Suprapubic skin (tissue), 4 donors: Measurements from ENCODE around the gene CHTF18. TPM values are rescaled to one million over a fixed set of nuclear protein-coding genes. Genes with fewer than 3 reads are reported as not detected.

Experiments used
- DNase-seq, 2 donors: peaks; one replicate each; pipeline ENCODE4 v3.0.0-alpha.2; 2019; ENCODE audit warnings: low spot score in 2 of 2
- H3K27ac ChIP-seq: fragments of 200-600 bp; sonication (generic); one replicate; pipeline ENCODE4 v1.5.1; 2019
- H3K27me3 ChIP-seq: fragments of 200-600 bp; sonication (generic); one replicate; pipeline ENCODE4 v1.5.1; 2019
- H3K36me3 ChIP-seq: fragments of 200-600 bp; sonication (generic); one replicate; pipeline ENCODE4 v1.5.1; 2019
- H3K4me1 ChIP-seq: fragments of 200-600 bp; sonication (generic); one replicate; pipeline ENCODE4 v1.5.1; 2019
- H3K4me3 ChIP-seq: fragments of 200-600 bp; sonication (generic); one replicate; pipeline ENCODE4 v1.5.1; 2019; ENCODE audit warnings: mild to moderate bottlenecking
- H3K9me3 ChIP-seq: fragments of 200-600 bp; sonication (generic); one replicate; pipeline ENCODE4 v1.5.1; 2019
- EP300 ChIP-seq: sonication (generic); formaldehyde crosslinking; IDR thresholded peaks from one replicate; pipeline ENCODE4 v1.6.1; 2017; ENCODE audit warnings: antibody characterized with exemption
- POLR2A ChIP-seq, 2 donors: fragments of 450-650 bp; IDR thresholded peaks; one replicate each; pipeline ENCODE4 v1.6.1; 2017; ENCODE audit warnings: antibody characterized with exemption in 2 of 2, mild to moderate bottlenecking in 2 of 2, moderate library complexity in 2 of 2
- POLR2AphosphoS5 ChIP-seq, 3 donors: sonication (generic); formaldehyde crosslinking; IDR thresholded peaks; one replicate each; pipeline ENCODE4 v1.6.1; 2017; ENCODE audit warnings: antibody characterized with exemption in 3 of 3
- WGBS: methylation state at CpG from one replicate; pipeline ENCODE4 v1.1.5; 2018; 5-methylcytosine and 5-hydroxymethylcytosine counted together
- total RNA-seq, 4 donors: library from RNA; depleted of rRNA; stranded (reverse); fragments of >200 nt; gene quantifications; one replicate each; pipeline ENCODE4 v1.1.0, GENCODE V29; 2016
- TF ChIP-seq, protein P1 (sequence below), 2 donors: fragments of 200-600 bp in 1 of 2; fragments of 450-650 bp in 1 of 2; sonication (generic) in 1 of 2; IDR thresholded peaks; one replicate each; pipeline ENCODE4 v1.5.1; 2016 to 2019; ENCODE audit warnings: antibody characterized with exemption in 2 of 2, mild to moderate bottlenecking in 1 of 2, moderate library complexity in 1 of 2

CHTF18 gene
- total RNA-seq, 4 donors from 2014 or later, result 12.6 to 22.3 (median 17.3) TPM

DNA sequence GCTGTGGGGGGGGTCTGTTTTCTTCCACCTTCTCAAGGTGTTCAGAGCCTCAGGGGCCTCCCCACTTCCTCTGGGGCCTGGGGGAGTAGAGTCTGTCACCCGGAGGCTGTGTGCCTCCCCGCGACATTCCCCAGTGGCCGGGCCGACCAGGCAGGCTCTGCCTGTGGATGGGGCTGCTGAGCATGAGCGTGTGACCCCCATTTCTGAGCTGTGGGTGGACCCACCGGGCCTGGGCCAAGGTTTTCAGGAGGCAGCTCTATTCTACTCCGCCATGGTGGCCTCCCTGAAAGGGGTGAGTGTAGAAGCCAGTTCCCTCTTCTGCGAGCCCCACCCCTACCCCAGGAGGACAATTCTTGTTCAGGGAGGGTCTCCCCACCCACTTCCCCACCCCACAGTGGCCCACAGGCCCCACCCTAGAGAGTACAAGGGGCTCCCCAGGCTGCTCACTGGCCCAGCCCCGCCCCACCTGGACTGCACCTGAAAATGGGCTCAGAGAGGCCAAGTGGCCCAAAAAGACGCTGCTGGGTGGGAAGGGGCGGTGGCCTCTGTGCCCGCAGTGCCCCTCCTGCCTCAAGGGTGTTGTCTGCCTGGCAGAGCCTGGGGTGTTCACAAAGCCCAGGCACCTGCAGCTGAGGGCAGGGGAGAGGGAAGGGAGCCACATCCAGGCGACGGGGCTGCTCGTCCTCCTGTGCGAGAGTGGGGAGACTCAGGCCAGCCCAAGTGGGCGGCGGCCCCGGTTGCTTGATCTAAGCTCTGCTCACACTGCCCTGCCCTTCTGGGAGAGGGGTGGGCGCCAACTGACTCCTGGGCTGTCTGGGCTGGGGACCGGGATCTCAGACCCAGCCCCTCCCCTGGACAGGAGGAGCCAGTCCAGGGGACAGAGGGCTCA lies 26.6 kb upstream of the CHTF18 start:
- peaks cover 39% of the 10 kb centered on the region for H3K27me3 ChIP-seq
- DNase-seq, result no peak

DNA sequence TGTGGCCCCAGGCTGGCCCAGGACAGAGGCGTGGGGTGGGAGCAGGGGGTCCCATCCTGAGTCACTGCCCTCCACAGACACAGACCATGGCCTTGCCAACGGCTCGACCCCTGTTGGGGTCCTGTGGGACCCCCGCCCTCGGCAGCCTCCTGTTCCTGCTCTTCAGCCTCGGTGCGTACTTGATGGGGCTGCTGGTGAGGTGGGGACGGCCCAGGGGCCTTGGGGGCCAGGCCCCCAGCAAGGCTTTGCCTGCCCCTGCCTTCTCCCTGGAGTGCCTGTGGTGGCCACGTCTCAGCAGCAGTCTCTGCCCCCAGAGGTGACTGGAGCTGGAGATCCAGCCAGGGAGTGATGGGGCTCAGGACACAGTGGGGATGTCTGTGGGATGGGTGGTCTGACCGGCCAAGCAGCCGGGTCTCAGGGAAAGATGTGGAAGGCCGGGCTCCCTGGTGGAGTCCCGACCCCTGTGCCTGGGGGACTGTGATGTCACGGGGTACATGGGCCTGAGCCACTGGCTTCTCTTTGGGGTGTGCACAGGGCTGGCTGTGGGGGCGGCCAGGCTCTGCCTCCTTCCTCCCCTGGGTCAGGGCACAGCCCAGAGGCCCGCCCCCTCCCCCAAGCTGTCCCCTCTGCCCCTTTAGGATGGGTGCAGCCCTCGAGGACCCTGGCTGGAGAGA lies 25.7 kb upstream of the CHTF18 start:
- WGBS, result no CpG with 5 or more reads among the region's 17 CpGs
- Histone ChIP-seq H3K36me3 (no peaks in the 10 kb centered on the region), H3K27ac (no peak overlapping the region), H3K27me3 (peaks cover 39% of the 10 kb centered on the region), H3K9me3 (no peaks in the 10 kb centered on the region), H3K4me1 (peaks cover 9% of the 10 kb centered on the region), H3K4me3 (no peak overlapping the region)
- TF ChIP-seq EP300, result no peak
- no peak for TF ChIP-seq POLR2AphosphoS5 (IDR thresholded peaks at IDR 0.05)
- TF ChIP-seq, protein P1, sequence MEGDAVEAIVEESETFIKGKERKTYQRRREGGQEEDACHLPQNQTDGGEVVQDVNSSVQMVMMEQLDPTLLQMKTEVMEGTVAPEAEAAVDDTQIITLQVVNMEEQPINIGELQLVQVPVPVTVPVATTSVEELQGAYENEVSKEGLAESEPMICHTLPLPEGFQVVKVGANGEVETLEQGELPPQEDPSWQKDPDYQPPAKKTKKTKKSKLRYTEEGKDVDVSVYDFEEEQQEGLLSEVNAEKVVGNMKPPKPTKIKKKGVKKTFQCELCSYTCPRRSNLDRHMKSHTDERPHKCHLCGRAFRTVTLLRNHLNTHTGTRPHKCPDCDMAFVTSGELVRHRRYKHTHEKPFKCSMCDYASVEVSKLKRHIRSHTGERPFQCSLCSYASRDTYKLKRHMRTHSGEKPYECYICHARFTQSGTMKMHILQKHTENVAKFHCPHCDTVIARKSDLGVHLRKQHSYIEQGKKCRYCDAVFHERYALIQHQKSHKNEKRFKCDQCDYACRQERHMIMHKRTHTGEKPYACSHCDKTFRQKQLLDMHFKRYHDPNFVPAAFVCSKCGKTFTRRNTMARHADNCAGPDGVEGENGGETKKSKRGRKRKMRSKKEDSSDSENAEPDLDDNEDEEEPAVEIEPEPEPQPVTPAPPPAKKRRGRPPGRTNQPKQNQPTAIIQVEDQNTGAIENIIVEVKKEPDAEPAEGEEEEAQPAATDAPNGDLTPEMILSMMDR (IDR thresholded peaks at IDR 0.05), result no peak
- no peak for TF ChIP-seq POLR2A (IDR thresholded peaks at IDR 0.05)
- no peak for DNase-seq

More for the DNA sequence above, 26.6 kb upstream of the CHTF18 start:
- H3K4me1 ChIP-seq, result peaks cover 9% of the 10 kb centered on the region
- H3K9me3 ChIP-seq, result no peaks in the 10 kb centered on the region
- TF ChIP-seq, protein P1 (IDR thresholded peaks at IDR 0.05), result no peak
- TF ChIP-seq EP300, result no peak
- 58% methylated on average over 8 of the region's 22 CpGs for WGBS
- no peak overlapping the region for H3K4me3 ChIP-seq
- H3K27ac ChIP-seq, result no peak overlapping the region
- H3K36me3 ChIP-seq, result no peaks in the 10 kb centered on the region

DNA sequence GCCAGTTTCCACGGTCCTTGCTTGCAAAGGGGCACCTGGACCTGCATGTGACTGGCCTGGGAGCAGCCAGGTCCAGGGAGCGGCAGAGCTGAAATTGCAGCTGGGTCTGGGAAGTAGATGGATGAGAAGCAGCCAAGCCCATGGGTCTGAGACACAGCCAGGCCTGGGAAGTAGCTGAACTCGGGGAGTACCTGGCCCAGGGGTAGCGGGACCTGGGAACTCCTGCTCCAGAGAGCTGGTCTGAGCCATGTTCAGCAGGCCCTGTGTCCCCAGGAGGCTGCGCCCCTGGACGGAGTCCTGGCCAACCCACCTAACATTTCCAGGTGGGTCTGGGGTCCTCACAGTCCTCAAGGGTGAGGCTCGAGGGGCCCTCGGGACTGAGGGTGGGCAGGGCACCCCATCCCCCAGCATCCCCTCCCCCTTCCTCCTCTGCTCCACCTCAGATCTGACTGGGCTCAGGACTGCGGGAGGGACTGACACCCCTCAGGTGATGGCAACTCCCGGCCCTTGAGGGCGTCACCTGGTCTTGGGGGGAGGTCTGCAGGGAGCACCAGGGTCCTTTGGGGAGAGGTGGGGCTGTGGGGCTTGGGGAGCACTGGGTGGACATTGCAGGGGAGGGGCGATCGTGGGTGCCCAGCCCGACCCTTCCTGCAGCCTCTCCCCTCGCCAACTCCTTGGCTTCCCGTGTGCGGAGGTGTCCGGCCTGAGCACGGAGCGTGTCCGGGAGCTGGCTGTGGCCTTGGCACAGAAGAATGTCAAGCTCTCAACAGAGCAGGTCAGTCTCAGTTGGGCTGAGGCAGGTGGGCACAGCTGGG lies 24.8 kb upstream of the CHTF18 start:
- Histone ChIP-seq H3K4me1 (peaks cover 14% of the 10 kb centered on the region), H3K9me3 (no peaks in the 10 kb centered on the region), H3K36me3 (no peaks in the 10 kb centered on the region), H3K27me3 (peaks cover 43% of the 10 kb centered on the region), H3K27ac (no peak overlapping the region), H3K4me3 (no peak overlapping the region)
- WGBS, result 77% methylated on average over 12 of the region's 21 CpGs
- no peak for DNase-seq
- no peak for TF ChIP-seq POLR2AphosphoS5 (IDR thresholded peaks at IDR 0.05)
- TF ChIP-seq EP300, result no peak
- TF ChIP-seq, protein P1 (IDR thresholded peaks at IDR 0.05), result no peak
- no peak for TF ChIP-seq POLR2A (IDR thresholded peaks at IDR 0.05)

DNA sequence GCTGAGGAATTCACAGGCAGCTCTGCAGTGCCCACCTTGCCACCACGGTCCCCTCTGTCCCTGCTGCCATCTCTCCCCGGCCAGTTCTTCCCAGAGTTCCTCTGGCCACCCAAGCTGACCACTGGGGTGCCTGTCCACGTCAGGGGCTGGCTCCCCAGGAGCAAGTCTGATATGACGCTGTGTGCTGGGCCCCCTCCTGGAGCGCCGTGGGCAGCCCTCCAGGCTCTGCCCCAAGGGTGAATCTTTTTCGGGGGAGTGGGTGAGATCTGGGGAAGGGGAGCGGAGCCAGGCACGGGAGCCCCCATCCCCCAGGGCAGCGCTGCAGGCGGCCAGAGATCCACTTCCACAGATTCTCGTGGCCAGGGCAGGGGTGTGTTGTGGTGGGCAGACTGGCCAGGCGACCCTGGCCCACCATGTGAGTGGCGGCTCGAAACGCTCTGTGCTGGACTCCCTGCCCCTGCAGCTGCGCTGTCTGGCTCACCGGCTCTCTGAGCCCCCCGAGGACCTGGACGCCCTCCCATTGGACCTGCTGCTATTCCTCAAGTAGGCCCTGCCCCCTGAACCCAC lies 24.2 kb upstream of the CHTF18 start:
- Histone ChIP-seq H3K4me1 (peaks cover 14% of the 10 kb centered on the region), H3K4me3 (no peak overlapping the region), H3K27ac (no peak overlapping the region), H3K36me3 (no peaks in the 10 kb centered on the region), H3K9me3 (no peaks in the 10 kb centered on the region), H3K27me3 (peaks cover 50% of the 10 kb centered on the region)
- TF ChIP-seq EP300 (no peak), POLR2A (IDR thresholded peaks at IDR 0.05) (no peak), POLR2AphosphoS5 (IDR thresholded peaks at IDR 0.05) (no peak)
- TF ChIP-seq, protein P1 (IDR thresholded peaks at IDR 0.05), result no peak
- 63% methylated on average over 12 of the region's 20 CpGs for WGBS
- no peak for DNase-seq
